Tibial artery (tissue), 4 donors: ENCODE results near the gene STK40.

Experiments
- DNase-seq, 2 donors: peaks; one replicate each; pipeline ENCODE4 v3.0.0-alpha.2; 2019
- H3K27ac ChIP-seq, 2 donors: fragments of 200-600 bp; sonication (generic) in 1 of 2; 1 replicate in 1 of 2; 2 replicates in 1 of 2; pipeline ENCODE4 v1.5.1; 2018 to 2019; ENCODE audit warnings: mild to moderate bottlenecking in 1 of 2
- H3K27me3 ChIP-seq, 2 donors: fragments of 200-600 bp; sonication (generic) in 1 of 2; one replicate each; pipeline versions ENCODE4 v1.5.1 to v1.6.0; 2016 to 2019
- H3K36me3 ChIP-seq, 3 donors: fragments of 200-600 bp; sonication (generic) in 2 of 3; one replicate each; pipeline ENCODE4 v1.5.1; 2016 to 2019; ENCODE audit warnings: mild to moderate bottlenecking in 2 of 3
- H3K4me1 ChIP-seq, 4 donors: fragments of 200-600 bp; sonication (generic) in 2 of 4; 1 replicate in 3 of 4; 2 replicates in 1 of 4; pipeline ENCODE4 v1.5.1; 2016 to 2019
- H3K4me3 ChIP-seq, 2 donors: fragments of 200-600 bp; sonication (generic) in 1 of 2; 1 replicate in 1 of 2; 2 replicates in 1 of 2; pipeline ENCODE4 v1.5.1; 2018 to 2019; ENCODE audit warnings: mild to moderate bottlenecking in 2 of 2
- H3K9me3 ChIP-seq, 3 donors: fragments of 200-600 bp; sonication (generic) in 1 of 3; one replicate each; pipeline ENCODE4 v1.5.1; 2016 to 2019
- CTCF ChIP-seq, 2 experiments: fragments of 200-600 bp in 1 of 2; fragments of 450-650 bp in 1 of 2; IDR thresholded peaks; one replicate each; pipeline ENCODE4 v1.5.1; 2017 to 2019; ENCODE audit warnings: antibody characterized with exemption in 2 of 2, mild to moderate bottlenecking in 1 of 2, moderate library complexity in 1 of 2
- intact Hi-C: fragments of 100-400 bp; cut with DNase I; formaldehyde crosslinking; loops from one replicate; pipeline ENCODE4 v1.15.0; 2023; ENCODE audit warnings: low total_unique reads

STK40 gene

GRCh38 chr1:36369061-36369861 lies 16.5 kb downstream of the STK40 start:
- H3K27me3 ChIP-seq = no peaks in the 10 kb centered on the region
- no peaks in the 10 kb centered on the region for H3K9me3 ChIP-seq
- H3K4me1 ChIP-seq = peaks cover 0 to 65% (median 40%) of the 10 kb centered on the region in 4 donors
- H3K36me3 ChIP-seq = peaks cover 0 to 10% (median 0%) of the 10 kb centered on the region in 3 donors
- no peak overlapping the region for H3K4me3 ChIP-seq
- TF ChIP-seq CTCF (IDR thresholded peaks at IDR 0.05) = peak; percentile 93 to 94
- H3K27ac ChIP-seq = peak overlapping the region; percentile 0 to 12
- intact Hi-C loops = no loop called here
- DNase-seq = peak; percentile 77 to 83

- intact Hi-C loops = no loop called here
- Histone ChIP-seq H3K36me3 (peaks cover 3 to 14% (median 4%) of the 10 kb centered on the region in 3 donors), H3K27ac (no peak overlapping the region), H3K4me1 (peaks cover 0 to 50% (median 25%) of the 10 kb centered on the region in 4 donors), H3K27me3 (no peaks in the 10 kb centered on the region), H3K4me3 (no peak overlapping the region), H3K9me3 (no peaks in the 10 kb centered on the region)
- DNase-seq = no peak
- no peak for TF ChIP-seq CTCF (IDR thresholded peaks at IDR 0.05)
Measured at GRCh38 chr1:36367798-36368197, 17.9 kb downstream of the STK40 start.

DNA sequence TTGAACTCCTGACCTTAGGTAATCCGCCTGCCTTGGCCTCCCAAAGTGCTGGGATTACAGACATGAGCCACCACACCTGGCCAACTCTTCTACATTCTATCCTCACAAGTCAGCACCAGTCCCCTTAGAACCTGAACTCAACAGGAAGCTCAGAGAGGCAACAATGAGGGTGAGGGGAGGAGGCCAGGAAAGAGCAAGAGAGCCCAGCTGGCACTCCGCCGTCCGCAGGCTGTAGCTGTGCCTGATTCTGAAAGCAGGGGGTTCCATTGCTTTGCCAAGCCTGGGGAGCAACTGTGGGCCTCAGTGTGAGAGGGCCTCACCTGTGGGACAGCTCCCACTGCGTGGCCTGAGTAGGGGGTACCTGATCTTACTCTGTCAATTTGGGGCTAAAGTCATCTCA lies 18.7 kb downstream of the STK40 start:
- intact Hi-C loops = no loop called here

GRCh38 chr1:36366091-36366661 lies 19.5 kb downstream of the STK40 start:
- Histone ChIP-seq H3K4me3 (no peak overlapping the region), H3K4me1 (peaks cover 0 to 35% (median 20%) of the 10 kb centered on the region in 4 donors), H3K27me3 (no peaks in the 10 kb centered on the region), H3K27ac (peak overlapping the region; percentile 5 to 36), H3K36me3 (peaks cover 11 to 30% (median 20%) of the 10 kb centered on the region in 3 donors), H3K9me3 (no peaks in the 10 kb centered on the region)
- TF ChIP-seq CTCF (IDR thresholded peaks at IDR 0.05) = no peak
- intact Hi-C loops = no loop called here
- no peak for DNase-seq

More for the DNA sequence above, 18.7 kb downstream of the STK40 start:
- H3K27me3 ChIP-seq = no peaks in the 10 kb centered on the region
- H3K36me3 ChIP-seq = peaks cover 10 to 21% (median 11%) of the 10 kb centered on the region in 3 donors
- no peak for DNase-seq
- no peak overlapping the region for H3K4me3 ChIP-seq
- H3K4me1 ChIP-seq = peaks cover 0 to 44% (median 21%) of the 10 kb centered on the region in 4 donors
- TF ChIP-seq CTCF (IDR thresholded peaks at IDR 0.05) = no peak
- no peak overlapping the region for H3K27ac ChIP-seq
- H3K9me3 ChIP-seq = no peaks in the 10 kb centered on the region

DNA sequence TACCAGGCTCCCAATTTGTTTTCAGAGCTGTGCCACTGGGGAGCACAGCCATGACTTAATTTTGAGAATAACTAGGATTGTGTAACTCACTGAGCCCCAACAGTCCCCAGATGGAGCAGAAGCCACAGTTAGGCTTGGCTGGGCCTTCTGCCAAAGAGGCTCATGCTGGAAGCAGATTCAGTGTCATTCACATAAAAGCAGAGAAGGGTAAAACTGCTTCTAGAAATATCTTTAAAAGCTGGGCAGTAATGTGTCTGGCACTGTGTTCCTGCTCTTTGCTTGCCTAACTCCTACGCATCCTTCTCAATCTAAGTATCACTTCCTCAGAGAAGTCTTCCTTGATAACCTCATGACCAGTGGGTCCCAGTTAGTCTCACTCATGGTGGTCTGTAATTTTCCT lies 20.3 kb downstream of the STK40 start:
- DNase-seq = peak in 1 of 2 donors; percentile 70
- Histone ChIP-seq H3K36me3 (peaks cover 11 to 35% (median 20%) of the 10 kb centered on the region in 3 donors), H3K4me3 (no peak overlapping the region), H3K9me3 (no peaks in the 10 kb centered on the region), H3K4me1 (peaks cover 0 to 33% (median 20%) of the 10 kb centered on the region in 4 donors), H3K27me3 (no peaks in the 10 kb centered on the region), H3K27ac (peak overlapping the region in 1 of 2 donors; percentile 5)
- no peak for TF ChIP-seq CTCF (IDR thresholded peaks at IDR 0.05)
- intact Hi-C loops = no loop called here
